H9 (cell line): ENCODE data around the gene NKX1-1. TPM values are rescaled to one million over a fixed set of nuclear protein-coding genes. Genes with fewer than 3 reads are reported as not detected.

Experiments
- DNase-seq: peaks from one replicate; pipeline ENCODE4 v3.0.0-alpha.2; 2017
- H2AFZ ChIP-seq: one replicate; pipeline ENCODE4 v1.6.1; 2013; ENCODE audit warnings: mild to moderate bottlenecking, low read length, control low read depth, moderate library complexity
- H2AK5ac ChIP-seq: 2 replicates; pipeline ENCODE4 v1.6.1; 2013; ENCODE audit warnings: low read length, control low read depth, mixed read lengths; ENCODE audit not compliant: insufficient read length
- H2BK120ac ChIP-seq: one replicate; pipeline ENCODE4 v1.6.1; 2013; ENCODE audit warnings: low read depth, mild to moderate bottlenecking, low read length, control low read depth, inconsistent platforms; ENCODE audit not compliant: poor library complexity, severe bottlenecking
- H2BK12ac ChIP-seq: 2 replicates; pipeline ENCODE4 v1.6.1; 2013; ENCODE audit warnings: low read length, control low read depth, mixed read lengths, low read depth; ENCODE audit not compliant: insufficient read length
- H2BK15ac ChIP-seq: 2 replicates; pipeline ENCODE4 v1.6.1; 2013; ENCODE audit warnings: low read depth, low read length, control low read depth
- H2BK20ac ChIP-seq: one replicate; pipeline ENCODE4 v1.6.1; 2013; ENCODE audit warnings: low read depth, mild to moderate bottlenecking, low read length, control low read depth, inconsistent platforms; ENCODE audit not compliant: poor library complexity, severe bottlenecking
- H2BK5ac ChIP-seq: 2 replicates; pipeline ENCODE4 v1.6.1; 2013; ENCODE audit warnings: low read length, control low read depth, mixed read lengths; ENCODE audit not compliant: insufficient read length
- H3K14ac ChIP-seq: 2 replicates; pipeline ENCODE4 v1.6.1; 2013; ENCODE audit warnings: low read length, control low read depth; ENCODE audit not compliant: insufficient read depth
- H3K18ac ChIP-seq: 2 replicates; pipeline ENCODE4 v1.6.1; 2013; ENCODE audit warnings: low read depth, mild to moderate bottlenecking, mixed read lengths, low read length, control low read depth; ENCODE audit not compliant: insufficient read length
- H3K23ac ChIP-seq: 2 replicates; pipeline ENCODE4 v1.6.1; 2013; ENCODE audit warnings: low read length, control low read depth, mixed read lengths, low read depth; ENCODE audit not compliant: insufficient read length
- H3K23me2 ChIP-seq: 2 replicates; pipeline ENCODE4 v1.6.1; 2013; ENCODE audit warnings: low read depth, mild to moderate bottlenecking, mixed read lengths, low read length, control low read depth; ENCODE audit not compliant: insufficient read length, poor library complexity, severe bottlenecking
- H3K27ac ChIP-seq: 2 replicates; pipeline ENCODE4 v1.5.1; 2013; ENCODE audit warnings: low read length, control low read depth, mixed read lengths, low read depth; ENCODE audit not compliant: insufficient read length
- H3K27me3 ChIP-seq: 2 replicates; pipeline ENCODE4 v1.6.1; 2013; ENCODE audit warnings: low read length, control low read depth, inconsistent platforms; ENCODE audit not compliant: insufficient read depth
- H3K4ac ChIP-seq: 2 replicates; pipeline ENCODE4 v1.6.1; 2013; ENCODE audit warnings: low read depth, mild to moderate bottlenecking, control low read depth, inconsistent platforms, low read length, moderate library complexity
- H3K4me1 ChIP-seq: 2 replicates; pipeline ENCODE4 v1.6.1; 2013; ENCODE audit warnings: low read length, control low read depth, inconsistent platforms; ENCODE audit not compliant: insufficient read depth
- H3K4me2 ChIP-seq: 2 replicates; pipeline ENCODE4 v1.6.1; 2013; ENCODE audit warnings: low read length, control low read depth, mixed read lengths; ENCODE audit not compliant: insufficient read length, insufficient read depth
- H3K56ac ChIP-seq: 2 replicates; pipeline ENCODE4 v1.6.1; 2013; ENCODE audit warnings: low read depth, mild to moderate bottlenecking, mixed read lengths, low read length, control low read depth; ENCODE audit not compliant: insufficient read length
- H3K79me1 ChIP-seq: 2 replicates; pipeline ENCODE4 v1.6.1; 2013; ENCODE audit warnings: low read depth, mild to moderate bottlenecking, moderate library complexity, low read length, control low read depth, inconsistent platforms; ENCODE audit not compliant: insufficient read depth, poor library complexity, severe bottlenecking
- H3K79me2 ChIP-seq: 2 replicates; pipeline ENCODE4 v1.6.1; 2013; ENCODE audit warnings: low read length, control low read depth, inconsistent platforms; ENCODE audit not compliant: insufficient read depth
- H3K9ac ChIP-seq: 2 replicates; pipeline ENCODE4 v1.6.1; 2013; ENCODE audit warnings: low read length, control low read depth, mixed read lengths; ENCODE audit not compliant: insufficient read length; ENCODE audit errors: extremely low read depth
- H3K9me3 ChIP-seq: one replicate; pipeline ENCODE4 v1.6.1; 2013; ENCODE audit warnings: low read depth, low read length, inconsistent platforms; ENCODE audit not compliant: control insufficient read depth
- H3T11ph ChIP-seq: one replicate; pipeline ENCODE4 v1.6.1; 2013; ENCODE audit warnings: mild to moderate bottlenecking, low read length, control low read depth, inconsistent platforms
- H4K20me1 ChIP-seq: one replicate; pipeline ENCODE4 v1.6.1; 2013; ENCODE audit not compliant: control insufficient read depth, insufficient read length, insufficient read depth
- H4K5ac ChIP-seq: 2 replicates; pipeline ENCODE4 v1.6.1; 2013; ENCODE audit warnings: low read depth, mild to moderate bottlenecking, mixed read lengths, low read length, control low read depth; ENCODE audit not compliant: insufficient read length
- H4K8ac ChIP-seq: replicated peaks from 2 replicates; pipeline ENCODE4 v1.6.1; 2013; ENCODE audit warnings: low read length, control low read depth, mixed read lengths, low read depth; ENCODE audit not compliant: insufficient read length
- H4K91ac ChIP-seq: 2 replicates; pipeline ENCODE4 v1.6.1; 2013; ENCODE audit warnings: low read depth, mild to moderate bottlenecking, moderate library complexity, mixed read lengths, low read length, control low read depth; ENCODE audit not compliant: insufficient read length
- H3K27ac Mint-ChIP-seq, 3 experiments: 2 replicates in 2 of 3; 3 replicates in 1 of 3; pipeline ENCODE4 v1.8.0; 2020 to 2021; ENCODE audit warnings: mixed read lengths in 3 of 3, mild to moderate bottlenecking in 1 of 3, moderate library complexity in 1 of 3
- H3K27me3 Mint-ChIP-seq: 2 replicates; pipeline ENCODE4 v1.8.0; 2021; ENCODE audit warnings: low read depth, mild to moderate bottlenecking, moderate library complexity, mixed read lengths
- H3K36me3 Mint-ChIP-seq, 3 experiments: 2 replicates in 2 of 3; 3 replicates in 1 of 3; pipeline ENCODE4 v1.8.0; 2020 to 2021; ENCODE audit warnings: low read depth in 3 of 3, mixed read lengths in 3 of 3; ENCODE audit not compliant: insufficient read depth in 1 of 3
- H3K4me1 Mint-ChIP-seq, 2 experiments: 2 replicates each; pipeline ENCODE4 v1.8.0; 2020; ENCODE audit warnings: mixed read lengths in 2 of 2
- H3K4me3 Mint-ChIP-seq, 2 experiments: 2 replicates in 1 of 2; 3 replicates in 1 of 2; pipeline ENCODE4 v1.8.0; 2020 to 2021; ENCODE audit warnings: mild to moderate bottlenecking in 2 of 2, mixed read lengths in 2 of 2, moderate library complexity in 1 of 2
- H3K9me3 Mint-ChIP-seq, 2 experiments: 2 replicates in 1 of 2; 3 replicates in 1 of 2; pipeline ENCODE4 v1.8.0; 2020; ENCODE audit warnings: mild to moderate bottlenecking in 2 of 2, mixed read lengths in 2 of 2, moderate library complexity in 1 of 2
- WGBS: extraction: QIAGEN DNeasy Blood & Tissue Kit; methylation state at CpG from one replicate; pipeline ENCODE4 v1.1.7; 2013; ENCODE audit warnings: missing lambda C conversion rate, low lambda C conversion rate, mixed read lengths; ENCODE audit not compliant: insufficient read length; ENCODE audit errors: extremely low coverage; 5-methylcytosine and 5-hydroxymethylcytosine counted together
- total RNA-seq: library from RNA; stranded (reverse); gene quantifications from 2 replicates; pipeline ENCODE4 v1.2.1, GENCODE V29; 2021
- TF ChIP-seq, protein P1 (sequence below): fragments of 200-600 bp; sonication (generic); conservative IDR thresholded peaks from 3 replicates; pipeline ENCODE4 v1.8.0; 2021; ENCODE audit warnings: antibody characterized with exemption, mild to moderate bottlenecking

The NKX1-1 gene
- total RNA-seq, 1 experiment from 2014 or later = not detected

DNA sequence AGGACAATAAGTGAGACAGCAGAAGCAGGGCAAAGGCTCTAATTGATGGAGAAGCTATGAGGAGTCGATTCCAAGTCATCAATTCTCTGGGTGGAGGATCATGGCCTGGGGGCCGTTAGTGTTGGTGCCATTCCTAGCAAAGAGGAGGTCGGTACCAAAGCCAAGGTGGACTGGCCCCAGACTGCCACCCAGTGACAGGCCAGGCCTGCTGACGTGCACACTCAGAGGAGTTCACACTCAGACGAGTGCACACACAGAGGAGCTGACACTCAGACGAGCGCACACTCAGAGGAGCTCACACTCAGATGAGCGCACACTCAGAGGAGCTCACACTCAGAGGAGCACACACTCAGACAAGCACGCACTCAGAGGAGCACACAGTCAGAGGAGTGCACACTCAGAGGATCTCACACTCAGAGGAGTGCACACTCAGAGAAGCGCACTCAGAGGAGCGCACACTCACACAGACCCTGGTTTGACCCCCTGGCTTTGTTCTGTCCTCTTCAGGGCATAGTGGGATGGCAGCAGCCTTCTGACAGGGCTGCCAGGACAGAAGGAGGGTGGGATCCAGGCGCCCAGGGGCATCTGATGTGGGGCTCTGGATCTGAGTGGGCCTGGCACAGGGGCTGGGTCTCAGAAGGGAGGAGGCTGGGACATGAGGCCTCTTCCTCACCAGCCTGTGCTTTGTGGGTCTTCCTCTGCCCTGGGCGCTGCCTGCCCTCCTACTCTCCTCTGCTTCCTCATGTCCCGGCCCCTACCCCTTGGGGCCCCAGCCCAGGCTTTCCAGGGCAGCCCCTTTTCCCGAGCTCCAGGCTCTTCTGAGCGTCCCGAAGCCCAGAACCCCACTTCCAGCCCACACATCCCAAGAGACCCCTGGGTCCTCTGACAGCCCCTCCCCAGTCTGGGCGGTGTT lies 41.7 kb upstream of the NKX1-1 start:
- Histone ChIP-seq H3K4ac (no peak overlapping the region), H3K27me3 (no peaks in the 10 kb centered on the region)
- H3K4me3 Mint-ChIP-seq = no peak overlapping the region; a peak in 1 of 5 replicates

More for the DNA sequence above, 41.7 kb upstream of the NKX1-1 start:
- peaks cover 5 to 8% (median 7%) of the 10 kb centered on the region in 3 experiments; a peak in 5 of 7 replicates for H3K36me3 Mint-ChIP-seq
- Histone ChIP-seq H3K14ac (no peak overlapping the region), H2AFZ (no peak overlapping the region), H4K8ac (no peak overlapping the region), H4K20me1 (no peaks in the 10 kb centered on the region), H4K91ac (no peak overlapping the region), H3K79me1 (no peaks in the 10 kb centered on the region), H3K27ac (no peak overlapping the region), H3K4me2 (no peak overlapping the region), H2BK120ac (no peak overlapping the region), H3K56ac (no peak overlapping the region), H3K18ac (no peak overlapping the region), H2BK12ac (no peak overlapping the region), H3K23ac (no peak overlapping the region), H2BK15ac (no peak overlapping the region), H3K4me1 (no peaks in the 10 kb centered on the region), H2BK20ac (no peak overlapping the region), H3K9ac (no peak overlapping the region), H4K5ac (no peak overlapping the region), H3T11ph (no peak overlapping the region), H3K23me2 (no peaks in the 10 kb centered on the region), H3K79me2 (no peaks in the 10 kb centered on the region), H3K9me3 (no peaks in the 10 kb centered on the region), H2BK5ac (no peak overlapping the region), H2AK5ac (no peak overlapping the region)
- WGBS = no CpG with 5 or more reads among the region's 18 CpGs
- H3K27ac Mint-ChIP-seq = no peak overlapping the region
- H3K27me3 Mint-ChIP-seq = peaks cover 11% of the 10 kb centered on the region
- no peaks in the 10 kb centered on the region for H3K4me1 Mint-ChIP-seq
- DNase-seq = no peak
- TF ChIP-seq, protein P1, sequence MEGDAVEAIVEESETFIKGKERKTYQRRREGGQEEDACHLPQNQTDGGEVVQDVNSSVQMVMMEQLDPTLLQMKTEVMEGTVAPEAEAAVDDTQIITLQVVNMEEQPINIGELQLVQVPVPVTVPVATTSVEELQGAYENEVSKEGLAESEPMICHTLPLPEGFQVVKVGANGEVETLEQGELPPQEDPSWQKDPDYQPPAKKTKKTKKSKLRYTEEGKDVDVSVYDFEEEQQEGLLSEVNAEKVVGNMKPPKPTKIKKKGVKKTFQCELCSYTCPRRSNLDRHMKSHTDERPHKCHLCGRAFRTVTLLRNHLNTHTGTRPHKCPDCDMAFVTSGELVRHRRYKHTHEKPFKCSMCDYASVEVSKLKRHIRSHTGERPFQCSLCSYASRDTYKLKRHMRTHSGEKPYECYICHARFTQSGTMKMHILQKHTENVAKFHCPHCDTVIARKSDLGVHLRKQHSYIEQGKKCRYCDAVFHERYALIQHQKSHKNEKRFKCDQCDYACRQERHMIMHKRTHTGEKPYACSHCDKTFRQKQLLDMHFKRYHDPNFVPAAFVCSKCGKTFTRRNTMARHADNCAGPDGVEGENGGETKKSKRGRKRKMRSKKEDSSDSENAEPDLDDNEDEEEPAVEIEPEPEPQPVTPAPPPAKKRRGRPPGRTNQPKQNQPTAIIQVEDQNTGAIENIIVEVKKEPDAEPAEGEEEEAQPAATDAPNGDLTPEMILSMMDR = no peak
- H3K9me3 Mint-ChIP-seq = peaks cover 9% of the 10 kb centered on the region in 2 experiments
